ENCODE data around the gene ARHGEF16.

DNA sequence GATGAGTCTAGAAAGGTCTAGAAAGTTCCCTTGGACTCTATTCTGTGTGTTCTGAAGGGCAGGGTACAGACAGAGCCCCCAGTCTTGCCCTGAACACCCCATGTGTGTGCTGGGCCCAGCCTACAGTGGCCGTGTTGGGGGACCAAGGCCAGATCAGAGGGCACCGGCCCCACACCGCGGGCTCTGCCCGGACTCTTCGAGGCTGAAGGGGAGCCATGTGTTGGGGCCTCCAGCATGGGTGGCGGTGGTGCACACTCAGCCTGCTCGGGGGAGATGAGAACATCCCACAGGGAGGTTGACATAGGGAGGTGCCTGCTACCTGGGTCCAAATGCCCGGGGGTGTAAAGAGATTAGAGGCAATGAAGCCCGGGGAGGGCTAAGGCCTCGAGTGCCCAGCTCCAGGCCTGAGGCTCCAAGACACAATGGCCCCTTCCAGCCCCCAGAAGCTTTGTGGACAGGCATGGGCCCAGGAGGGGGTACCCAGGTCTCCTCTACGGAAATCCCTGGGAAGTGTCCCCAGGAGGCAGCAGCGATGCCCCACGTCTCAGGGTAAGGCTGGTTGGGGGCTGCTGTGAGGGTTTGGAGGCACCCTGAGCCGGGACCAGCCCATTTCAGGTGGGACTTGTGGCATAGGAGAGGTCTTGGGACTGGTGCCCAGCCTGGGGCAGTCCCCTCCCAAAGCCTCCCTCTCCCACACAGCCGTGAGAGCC, 12.1 kb downstream of the ARHGEF16 start:
- no peak for TF ChIP-seq REST (IDR thresholded peaks at IDR 0.05; ENCODE audit: low read depth, low read length)
- no peak for TF ChIP-seq CTCF (IDR thresholded peaks at IDR 0.05)
- no peak for TF ChIP-seq TCF12 (IDR thresholded peaks at IDR 0.05)
- TF ChIP-seq, protein P1, sequence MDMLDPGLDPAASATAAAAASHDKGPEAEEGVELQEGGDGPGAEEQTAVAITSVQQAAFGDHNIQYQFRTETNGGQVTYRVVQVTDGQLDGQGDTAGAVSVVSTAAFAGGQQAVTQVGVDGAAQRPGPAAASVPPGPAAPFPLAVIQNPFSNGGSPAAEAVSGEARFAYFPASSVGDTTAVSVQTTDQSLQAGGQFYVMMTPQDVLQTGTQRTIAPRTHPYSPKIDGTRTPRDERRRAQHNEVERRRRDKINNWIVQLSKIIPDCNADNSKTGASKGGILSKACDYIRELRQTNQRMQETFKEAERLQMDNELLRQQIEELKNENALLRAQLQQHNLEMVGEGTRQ (IDR thresholded peaks at IDR 0.05; ENCODE audit: borderline replicate concordance, low read depth, low read length), result no peak
- no peak for TF ChIP-seq POLR2AphosphoS5 (IDR thresholded peaks at IDR 0.05; ENCODE audit: low read depth, low read length)
- TF ChIP-seq, protein P2, sequence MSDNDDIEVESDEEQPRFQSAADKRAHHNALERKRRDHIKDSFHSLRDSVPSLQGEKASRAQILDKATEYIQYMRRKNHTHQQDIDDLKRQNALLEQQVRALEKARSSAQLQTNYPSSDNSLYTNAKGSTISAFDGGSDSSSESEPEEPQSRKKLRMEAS (IDR thresholded peaks at IDR 0.05; ENCODE audit: low read depth), result no peak
- no peak for TF ChIP-seq YY1 (IDR thresholded peaks at IDR 0.05; ENCODE audit: low read depth)
- no peak for TF ChIP-seq EZH2phosphoT487 (IDR thresholded peaks at IDR 0.05; ENCODE audit: borderline replicate concordance, low read depth)
- no peak for TF ChIP-seq MXI1 (IDR thresholded peaks at IDR 0.05; ENCODE audit: low read depth, low read length)
- no peak for TF ChIP-seq CHD2 (IDR thresholded peaks at IDR 0.05; ENCODE audit: low read length, partially characterized antibody)

Data from SK-N-SH (cell line).